Measurements from ENCODE around the gene GAB3.

The GAB3 gene

GRCh38 chrX:154751203-154751668 is 359 bp upstream of the GAB3 start:
- DNase-seq (ENCODE audit: low read depth in 2 of 2) = no peak

DNA sequence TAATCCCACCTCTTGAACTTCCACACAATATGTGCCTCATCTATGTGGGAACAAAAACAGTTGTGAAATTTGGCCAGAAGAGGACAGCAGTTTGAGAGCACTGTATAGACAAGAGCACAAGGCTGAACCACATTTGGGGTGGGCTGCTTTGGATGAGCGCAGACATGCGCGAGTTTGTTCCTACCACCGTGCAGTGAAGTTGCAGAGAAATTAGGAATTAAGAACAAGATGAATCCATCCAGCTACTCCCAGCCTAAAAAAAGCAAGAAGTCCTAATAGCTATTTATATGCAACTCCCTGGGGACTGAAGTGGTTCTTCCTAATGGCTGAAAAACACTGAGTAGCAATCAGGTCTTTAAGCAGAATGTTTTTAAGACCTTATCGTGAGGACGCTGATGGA is 1.0 kb downstream of the GAB3 start:
- DNase-seq (ENCODE audit: low read depth in 2 of 2) = no peak

DNA sequence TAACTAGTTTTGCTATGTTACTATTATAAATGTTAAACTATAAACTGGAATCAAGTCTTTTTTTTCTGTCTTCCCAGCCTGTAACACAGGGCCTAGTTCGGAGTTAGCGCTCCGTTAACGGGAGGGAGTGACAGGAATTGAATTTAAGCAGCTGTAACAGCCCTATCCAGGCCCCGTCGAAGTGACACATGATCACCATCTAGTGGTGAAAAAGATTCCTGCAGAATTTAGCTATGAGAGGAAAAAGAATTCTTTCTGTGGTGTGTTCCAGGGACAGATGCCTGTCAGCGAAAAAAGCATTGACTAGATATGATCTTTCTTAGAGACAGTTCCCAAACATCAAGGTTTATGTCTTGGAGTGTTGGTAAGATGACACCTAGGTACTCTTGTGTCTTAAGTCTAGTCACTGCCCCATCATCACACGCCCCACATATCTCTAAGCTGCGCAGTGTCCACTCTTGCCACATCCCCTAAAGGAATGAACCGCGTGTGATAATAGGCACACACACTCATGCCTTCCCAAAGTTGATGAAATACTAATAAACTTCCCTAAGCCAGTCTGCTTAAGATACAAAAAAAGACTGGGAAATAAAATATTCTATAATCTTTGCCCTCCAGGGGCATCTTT is 2.1 kb downstream of the GAB3 start:
- DNase-seq (ENCODE audit: low read depth in 2 of 2) = peak in 1 of 2 donors; percentile 49

DNA sequence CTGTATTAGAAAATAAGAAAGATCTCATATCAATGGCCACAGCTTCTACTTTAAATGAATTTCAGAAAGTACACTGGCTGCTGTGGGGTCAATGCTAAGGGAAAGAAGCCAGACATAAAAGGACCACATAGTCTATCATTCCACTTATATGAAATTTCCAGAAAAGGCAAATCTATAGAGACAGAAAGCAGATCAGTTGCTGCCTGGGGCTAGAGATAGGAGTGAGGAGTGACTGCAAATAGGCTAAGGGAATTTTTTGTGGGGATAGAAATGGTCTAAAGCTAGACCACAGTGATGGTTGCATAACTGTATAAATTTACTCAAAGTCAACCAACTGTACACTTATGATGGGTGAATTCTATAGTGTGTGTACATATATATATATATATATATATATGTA is 8.3 kb downstream of the GAB3 start:
- DNase-seq (ENCODE audit: low read depth in 2 of 2) = no peak

- DNase-seq (ENCODE audit: low read depth in 2 of 2) = no peak
These were observed 10.9 kb downstream of the GAB3 start for GRCh38 chrX:154739952-154740465.

DNA sequence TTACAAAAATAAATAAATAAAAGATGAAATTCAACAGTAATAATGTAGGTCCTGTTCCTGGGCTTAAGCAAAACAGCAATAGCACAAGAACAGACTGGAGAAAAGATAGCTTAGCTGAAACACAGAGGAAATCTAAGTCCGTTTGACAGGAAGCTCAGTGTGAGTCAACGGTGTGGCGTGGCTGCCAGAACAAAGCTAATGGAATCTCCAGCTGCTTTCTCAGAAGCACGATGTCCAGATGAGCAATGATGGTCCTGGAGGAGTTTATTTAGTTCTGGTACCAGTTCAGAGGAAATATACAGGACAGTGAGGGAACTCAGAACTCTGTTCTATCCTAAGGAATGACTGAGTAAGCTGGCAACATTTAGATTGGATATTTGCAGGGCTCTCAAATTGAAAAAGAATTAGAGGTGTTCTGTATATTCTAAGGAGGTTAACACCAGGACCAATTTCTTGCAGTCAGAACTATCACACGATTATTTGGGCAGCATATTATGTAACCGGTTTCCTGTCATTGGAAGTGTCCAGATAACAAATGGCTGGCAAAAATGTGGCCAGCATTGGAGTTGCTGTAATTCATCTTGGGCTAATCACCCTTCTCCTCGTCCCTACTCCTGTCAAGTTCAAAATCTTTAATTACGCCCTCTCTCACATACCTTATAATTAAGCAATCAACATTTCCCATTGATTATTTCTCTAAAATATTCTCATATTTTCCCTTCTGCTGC is 12.7 kb downstream of the GAB3 start:
- DNase-seq (ENCODE audit: low read depth in 2 of 2) = no peak

DNA sequence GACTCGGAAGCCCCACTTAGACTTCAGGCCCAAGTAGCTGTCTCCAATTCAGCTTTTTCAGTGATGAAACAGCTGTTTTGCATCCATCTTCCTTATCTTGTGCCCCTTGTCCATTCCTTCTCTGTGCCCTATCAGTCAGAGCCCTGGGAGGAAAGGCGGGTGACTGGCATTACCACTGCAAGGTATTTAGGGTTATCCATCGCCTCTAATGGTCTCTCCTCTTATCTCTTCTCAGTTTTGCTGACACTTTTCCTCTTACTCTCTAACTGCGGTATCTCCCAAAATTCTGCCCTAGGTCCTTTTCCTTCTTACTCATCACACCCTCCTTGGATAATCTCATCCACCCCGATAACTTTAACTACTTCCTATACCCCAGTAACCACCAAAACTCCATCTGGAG is 13.7 kb downstream of the GAB3 start:
- DNase-seq (ENCODE audit: low read depth in 2 of 2) = no peak

- no peak for DNase-seq (ENCODE audit: low read depth in 2 of 2)
These were observed 15.0 kb downstream of the GAB3 start for GRCh38 chrX:154735695-154736393.

DNA sequence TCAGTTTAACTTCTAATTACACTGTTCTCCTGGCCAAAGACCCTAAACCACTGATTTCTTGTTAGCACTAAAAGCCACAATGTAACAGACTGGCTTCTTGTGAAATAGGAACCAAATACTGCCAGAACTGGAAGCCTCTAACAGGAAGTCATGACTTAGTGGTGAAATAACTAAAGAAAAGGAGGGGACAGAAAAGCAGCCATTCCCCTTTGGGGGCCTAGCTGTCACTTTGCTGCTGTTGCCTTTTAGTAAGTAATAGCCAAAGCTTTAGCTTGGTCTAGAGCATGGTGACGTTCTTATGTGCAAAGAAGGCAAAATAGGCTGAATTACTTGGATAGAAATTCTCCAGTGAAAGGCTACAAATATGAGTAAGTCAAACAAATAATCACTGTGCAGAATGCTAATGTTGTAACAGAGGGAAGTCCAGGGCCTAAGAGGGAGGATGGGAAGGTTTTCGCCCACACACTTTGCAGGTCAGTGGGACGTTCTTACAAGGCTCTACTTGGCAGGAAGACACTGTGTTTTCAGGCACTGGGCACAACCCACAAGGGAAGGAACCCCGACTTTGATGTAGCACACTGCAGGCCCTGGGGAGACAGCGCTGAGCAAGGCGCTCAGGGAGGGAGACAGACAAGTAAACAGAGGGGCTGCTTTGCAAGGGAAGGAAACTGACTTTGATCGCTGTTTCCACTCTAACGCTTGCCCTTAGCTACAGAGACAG is 16.7 kb downstream of the GAB3 start:
- no peak for DNase-seq (ENCODE audit: low read depth in 2 of 2)

DNA sequence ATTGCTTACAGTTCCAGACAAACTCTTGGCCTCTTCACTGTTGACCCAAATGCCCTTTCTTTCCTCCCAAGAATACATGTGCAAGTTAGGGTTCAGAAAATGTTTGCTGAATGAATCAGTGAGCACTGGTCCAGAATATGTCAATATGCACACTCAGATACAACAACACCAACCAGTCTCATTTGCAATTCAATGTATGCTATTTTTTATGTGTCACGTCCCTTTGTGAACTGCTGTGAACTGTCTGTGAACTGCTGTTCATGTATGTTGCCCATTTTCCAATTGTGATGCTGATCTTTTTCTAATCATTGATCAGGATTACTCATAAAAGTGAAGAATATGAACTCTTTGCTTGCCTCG is 17.8 kb downstream of the GAB3 start:
- DNase-seq (ENCODE audit: low read depth in 2 of 2) = no peak

DNA sequence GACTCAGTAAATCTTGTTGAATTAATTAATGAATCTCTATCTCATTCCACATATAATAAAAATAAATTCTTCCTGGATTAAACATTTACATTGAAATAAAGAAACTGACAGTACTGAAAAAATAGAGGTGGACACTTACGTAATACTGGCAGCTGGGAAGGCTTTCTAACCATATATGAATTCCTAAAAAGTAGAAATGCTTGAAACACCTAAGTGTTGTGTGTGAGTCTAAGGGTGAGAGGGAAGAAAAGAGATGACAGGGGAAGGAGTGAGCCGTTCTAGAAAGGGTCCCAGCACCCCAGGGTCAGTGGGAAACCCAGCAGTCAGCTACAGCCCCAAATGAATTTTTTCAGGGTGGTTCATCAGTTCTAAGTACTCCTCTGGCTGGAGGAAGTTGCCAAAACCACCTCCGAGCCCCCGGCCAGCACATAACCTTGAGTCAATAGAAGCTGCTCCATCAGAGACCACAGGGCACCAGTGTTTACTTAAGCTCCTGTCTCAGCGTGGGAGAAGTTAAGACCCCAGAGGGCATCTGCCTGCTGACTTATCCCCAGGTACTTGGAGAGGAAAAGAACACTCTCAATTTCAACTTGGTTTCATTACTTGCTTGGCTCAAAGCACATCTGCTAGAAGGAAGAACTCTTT is 18.3 kb downstream of the GAB3 start:
- no peak for DNase-seq (ENCODE audit: low read depth in 2 of 2)

- no peak for DNase-seq (ENCODE audit: low read depth in 2 of 2)
These were observed 19.0 kb downstream of the GAB3 start for GRCh38 chrX:154731881-154732280.

GRCh38 chrX:154731184-154731583 is 19.7 kb downstream of the GAB3 start:
- no peak for DNase-seq (ENCODE audit: low read depth in 2 of 2)

- DNase-seq (ENCODE audit: low read depth in 2 of 2) = no peak
These were observed 20.5 kb downstream of the GAB3 start for GRCh38 chrX:154730253-154730891.

DNA sequence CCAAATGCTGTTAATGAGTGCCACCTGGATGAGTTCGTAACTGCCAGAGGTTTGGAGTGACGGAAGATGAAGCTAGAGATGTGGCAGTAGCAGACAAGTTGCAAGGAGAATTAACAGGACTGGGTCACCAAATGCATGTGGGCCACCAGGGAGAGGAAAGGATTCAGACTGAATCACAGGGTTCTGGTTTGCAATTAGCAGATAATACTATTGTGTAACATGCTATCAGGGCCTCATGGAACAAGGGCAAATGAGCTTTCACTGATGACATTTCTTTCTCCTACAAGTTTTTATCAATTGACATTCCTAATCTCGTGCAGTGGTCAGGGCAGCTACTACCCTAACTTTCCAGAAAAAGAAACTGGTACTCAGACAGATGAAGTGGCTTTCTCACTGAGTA is 21.4 kb downstream of the GAB3 start:
- DNase-seq (ENCODE audit: low read depth in 2 of 2) = no peak

- DNase-seq (ENCODE audit: low read depth in 2 of 2) = no peak
These were observed 22.3 kb downstream of the GAB3 start for GRCh38 chrX:154728431-154729190.

DNA sequence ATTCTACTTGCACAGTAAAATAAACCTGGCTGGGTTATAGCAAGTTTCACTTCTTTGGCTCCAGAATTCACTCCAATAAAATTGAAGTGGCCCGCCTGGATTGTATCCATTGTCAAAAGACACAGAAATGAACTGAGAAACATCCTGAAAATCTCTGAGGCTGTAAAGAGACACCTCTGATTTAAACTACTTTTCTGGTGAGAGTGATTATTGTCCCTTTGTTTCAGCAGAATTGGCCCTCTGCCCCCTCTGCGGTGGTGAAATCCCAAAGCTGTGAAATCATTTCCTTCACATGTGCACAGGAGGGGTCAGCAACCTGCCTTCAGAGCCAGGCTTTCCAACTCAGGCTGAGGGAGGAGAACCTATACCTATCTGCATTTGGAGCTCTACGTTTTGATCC is 23.0 kb downstream of the GAB3 start:
- DNase-seq (ENCODE audit: low read depth in 2 of 2) = no peak

- DNase-seq (ENCODE audit: low read depth in 2 of 2) = no peak
These were observed 23.5 kb downstream of the GAB3 start for GRCh38 chrX:154727418-154727817.

- no peak for DNase-seq (ENCODE audit: low read depth in 2 of 2)
These were observed 25.7 kb downstream of the GAB3 start for GRCh38 chrX:154724993-154725756.

DNA sequence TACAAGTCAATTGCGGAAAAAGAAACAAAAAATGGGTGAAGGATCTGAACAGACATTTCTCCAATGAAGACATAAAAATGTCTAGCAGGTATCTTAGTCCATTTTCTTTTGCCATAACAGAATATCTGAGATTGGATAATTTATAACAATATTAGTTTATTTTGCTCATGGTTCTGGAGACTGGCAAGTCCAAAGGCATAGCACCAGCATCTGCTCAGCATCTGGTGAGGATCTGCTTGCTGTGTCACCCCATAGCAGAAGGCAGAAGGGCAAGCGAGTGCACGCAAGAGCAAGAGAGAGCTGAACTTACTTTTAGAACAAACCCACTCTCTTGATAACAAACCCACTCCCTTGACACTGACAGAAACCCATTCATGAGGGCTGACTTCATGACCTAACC is 29.7 kb downstream of the GAB3 start:
- no peak for DNase-seq (ENCODE audit: low read depth in 2 of 2)

Data from stimulated activated CD4-positive, alpha-beta T cell treated with anti-CD3 and anti-CD28 coated beads, Interleukin-1b, Interleukin-23, amount 100 ng/mL, for 4 hours (primary cell).